ENCODE data around the gene RNFT2. TPM values are rescaled to one million over a fixed set of nuclear protein-coding genes. Genes with fewer than 3 reads are reported as not detected.

Gene RNFT2
- total RNA-seq, 3 donors from 2014 or later, result under 0.01 to 1.9 (median 1.6) TPM

DNA sequence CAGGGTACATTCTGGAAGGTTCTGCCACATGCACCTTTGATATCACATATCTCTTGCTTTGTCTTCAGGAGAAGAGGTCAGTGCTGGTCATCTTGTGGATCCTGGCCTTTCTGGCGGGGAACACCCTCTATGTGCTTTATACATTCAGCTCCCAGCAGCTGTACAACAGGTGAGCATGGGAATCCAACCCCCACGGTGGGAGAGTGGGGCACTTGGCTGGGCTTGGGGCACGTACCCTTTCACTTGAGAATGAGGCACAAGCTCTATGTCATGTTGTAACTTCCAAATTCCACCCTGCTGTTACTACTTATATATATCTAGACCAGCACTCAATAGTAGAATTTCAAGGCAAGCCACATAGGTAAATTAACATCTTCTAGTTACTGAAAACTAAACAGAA is 28.6 kb downstream of the RNFT2 start:
- no peak overlapping the region for H3K4me3 ChIP-seq
- no peaks in the 10 kb centered on the region for H3K27me3 ChIP-seq
- no peak for DNase-seq (ENCODE audit: low spot score in 2 of 2)
- no peak overlapping the region for H3K27ac ChIP-seq
- H3K9me3 ChIP-seq, result no peaks in the 10 kb centered on the region
- no peaks in the 10 kb centered on the region for H3K36me3 ChIP-seq
- H3K4me1 ChIP-seq, result no peaks in the 10 kb centered on the region
- TF ChIP-seq POLR2A (IDR thresholded peaks at IDR 0.05), result no peak
- TF ChIP-seq, protein P1, sequence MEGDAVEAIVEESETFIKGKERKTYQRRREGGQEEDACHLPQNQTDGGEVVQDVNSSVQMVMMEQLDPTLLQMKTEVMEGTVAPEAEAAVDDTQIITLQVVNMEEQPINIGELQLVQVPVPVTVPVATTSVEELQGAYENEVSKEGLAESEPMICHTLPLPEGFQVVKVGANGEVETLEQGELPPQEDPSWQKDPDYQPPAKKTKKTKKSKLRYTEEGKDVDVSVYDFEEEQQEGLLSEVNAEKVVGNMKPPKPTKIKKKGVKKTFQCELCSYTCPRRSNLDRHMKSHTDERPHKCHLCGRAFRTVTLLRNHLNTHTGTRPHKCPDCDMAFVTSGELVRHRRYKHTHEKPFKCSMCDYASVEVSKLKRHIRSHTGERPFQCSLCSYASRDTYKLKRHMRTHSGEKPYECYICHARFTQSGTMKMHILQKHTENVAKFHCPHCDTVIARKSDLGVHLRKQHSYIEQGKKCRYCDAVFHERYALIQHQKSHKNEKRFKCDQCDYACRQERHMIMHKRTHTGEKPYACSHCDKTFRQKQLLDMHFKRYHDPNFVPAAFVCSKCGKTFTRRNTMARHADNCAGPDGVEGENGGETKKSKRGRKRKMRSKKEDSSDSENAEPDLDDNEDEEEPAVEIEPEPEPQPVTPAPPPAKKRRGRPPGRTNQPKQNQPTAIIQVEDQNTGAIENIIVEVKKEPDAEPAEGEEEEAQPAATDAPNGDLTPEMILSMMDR (IDR thresholded peaks at IDR 0.05), result no peak
- no peak for TF ChIP-seq POLR2AphosphoS5 (IDR thresholded peaks at IDR 0.05)
- intact Hi-C loops (cut with DNase I; ENCODE audit: low total_unique reads), result no loop called here

DNA sequence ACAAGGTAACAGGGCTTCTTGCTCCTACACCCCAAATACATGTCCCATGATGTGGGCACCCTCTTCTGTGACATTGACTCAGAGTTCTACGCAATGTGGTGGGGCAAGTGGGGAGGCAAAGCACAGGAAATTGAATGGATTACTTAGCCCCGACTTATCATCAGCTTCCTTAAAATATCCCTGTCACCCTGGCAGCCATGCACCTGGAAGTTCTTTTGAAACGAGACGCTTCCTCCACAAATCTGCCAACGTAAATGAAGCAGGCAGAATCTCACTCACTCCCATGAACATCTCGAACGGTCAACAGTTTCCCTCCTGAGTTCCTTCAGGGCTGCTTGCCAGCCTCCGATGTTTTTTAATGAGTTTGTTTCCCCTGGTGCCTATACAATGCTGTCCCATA is 33.5 kb downstream of the RNFT2 start:
- intact Hi-C loops (cut with DNase I; ENCODE audit: low total_unique reads), result no loop called here
- Histone ChIP-seq H3K9me3 (no peaks in the 10 kb centered on the region), H3K27me3 (no peaks in the 10 kb centered on the region), H3K27ac (no peak overlapping the region), H3K36me3 (no peaks in the 10 kb centered on the region), H3K4me1 (no peaks in the 10 kb centered on the region), H3K4me3 (no peak overlapping the region)
- DNase-seq (ENCODE audit: low spot score in 2 of 2), result no peak
- TF ChIP-seq, protein P1 (IDR thresholded peaks at IDR 0.05), result no peak

GRCh38 chr12:116773276-116773731 is 35.2 kb downstream of the RNFT2 start:
- H3K27me3 ChIP-seq, result no peaks in the 10 kb centered on the region
- DNase-seq (ENCODE audit: low spot score in 2 of 2), result no peak
- no peaks in the 10 kb centered on the region for H3K36me3 ChIP-seq
- TF ChIP-seq POLR2AphosphoS5 (IDR thresholded peaks at IDR 0.05), result no peak
- no peak for TF ChIP-seq POLR2A (IDR thresholded peaks at IDR 0.05)
- TF ChIP-seq, protein P1 (IDR thresholded peaks at IDR 0.05), result no peak
- intact Hi-C loops (cut with DNase I; ENCODE audit: low total_unique reads), result no loop called here
- H3K4me3 ChIP-seq, result no peak overlapping the region
- no peaks in the 10 kb centered on the region for H3K9me3 ChIP-seq
- no peaks in the 10 kb centered on the region for H3K4me1 ChIP-seq
- H3K27ac ChIP-seq, result no peak overlapping the region

DNA sequence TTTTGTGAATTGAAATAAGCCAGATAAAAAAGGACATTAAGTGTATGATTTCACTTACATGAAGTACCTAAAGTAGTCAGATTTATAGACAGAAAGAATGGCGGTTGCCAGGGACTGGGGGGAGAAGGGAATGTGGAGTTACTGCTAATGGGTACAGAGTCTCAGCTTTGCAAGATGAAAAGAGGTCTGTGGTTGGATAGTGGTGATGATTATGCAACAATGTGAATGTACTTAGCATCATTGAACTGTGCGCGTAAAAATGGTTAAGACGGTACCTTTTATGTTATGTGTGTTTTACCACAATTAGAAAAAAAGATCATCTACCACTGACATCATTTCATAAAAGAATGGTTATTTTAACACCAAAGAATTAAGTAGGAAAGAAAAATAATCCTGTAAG is 35.9 kb downstream of the RNFT2 start:
- no peak for DNase-seq (ENCODE audit: low spot score in 2 of 2)
- Histone ChIP-seq H3K36me3 (no peaks in the 10 kb centered on the region), H3K9me3 (no peaks in the 10 kb centered on the region), H3K27ac (no peak overlapping the region), H3K4me3 (no peak overlapping the region), H3K27me3 (no peaks in the 10 kb centered on the region), H3K4me1 (no peaks in the 10 kb centered on the region)
- intact Hi-C loops (cut with DNase I; ENCODE audit: low total_unique reads), result no loop called here
- TF ChIP-seq POLR2A (IDR thresholded peaks at IDR 0.05), result no peak
- TF ChIP-seq, protein P1 (IDR thresholded peaks at IDR 0.05), result no peak
- no peak for TF ChIP-seq POLR2AphosphoS5 (IDR thresholded peaks at IDR 0.05)

DNA sequence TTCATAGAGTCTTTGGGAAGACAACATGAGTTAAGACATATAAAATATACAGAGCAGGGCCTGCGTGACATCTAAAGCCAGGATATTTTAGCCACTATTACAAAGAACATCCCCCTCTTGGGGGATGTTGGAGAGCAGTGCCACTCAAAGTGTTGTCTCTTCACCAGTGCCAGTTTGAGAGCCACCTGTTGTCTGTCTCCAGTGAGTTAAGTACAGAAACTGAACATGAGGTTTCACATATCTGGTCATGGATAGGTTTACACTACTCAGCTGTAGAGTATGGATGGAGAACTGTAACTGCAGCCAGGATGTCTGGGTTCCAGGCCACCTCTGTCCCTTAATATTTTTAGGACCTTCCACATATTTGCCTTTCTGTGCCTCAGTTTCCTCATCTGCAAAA is 39.1 kb downstream of the RNFT2 start:
- Histone ChIP-seq H3K27ac (no peak overlapping the region), H3K4me1 (no peaks in the 10 kb centered on the region), H3K4me3 (no peak overlapping the region), H3K9me3 (no peaks in the 10 kb centered on the region), H3K27me3 (no peaks in the 10 kb centered on the region), H3K36me3 (no peaks in the 10 kb centered on the region)
- no peak for DNase-seq (ENCODE audit: low spot score in 2 of 2)
- intact Hi-C loops (cut with DNase I; ENCODE audit: low total_unique reads), result no loop called here
- no peak for TF ChIP-seq POLR2A (IDR thresholded peaks at IDR 0.05)
- no peak for TF ChIP-seq POLR2AphosphoS5 (IDR thresholded peaks at IDR 0.05)
- TF ChIP-seq, protein P1 (IDR thresholded peaks at IDR 0.05), result no peak

All from breast epithelium (tissue), 4 donors.